Measurements from ENCODE around the gene RPGRIP1. TPM values are rescaled to one million over a fixed set of nuclear protein-coding genes. Genes with fewer than 3 reads are reported as not detected.

Gene RPGRIP1
- total RNA-seq, 1 experiment from 2014 or later, result 0.07 TPM

DNA sequence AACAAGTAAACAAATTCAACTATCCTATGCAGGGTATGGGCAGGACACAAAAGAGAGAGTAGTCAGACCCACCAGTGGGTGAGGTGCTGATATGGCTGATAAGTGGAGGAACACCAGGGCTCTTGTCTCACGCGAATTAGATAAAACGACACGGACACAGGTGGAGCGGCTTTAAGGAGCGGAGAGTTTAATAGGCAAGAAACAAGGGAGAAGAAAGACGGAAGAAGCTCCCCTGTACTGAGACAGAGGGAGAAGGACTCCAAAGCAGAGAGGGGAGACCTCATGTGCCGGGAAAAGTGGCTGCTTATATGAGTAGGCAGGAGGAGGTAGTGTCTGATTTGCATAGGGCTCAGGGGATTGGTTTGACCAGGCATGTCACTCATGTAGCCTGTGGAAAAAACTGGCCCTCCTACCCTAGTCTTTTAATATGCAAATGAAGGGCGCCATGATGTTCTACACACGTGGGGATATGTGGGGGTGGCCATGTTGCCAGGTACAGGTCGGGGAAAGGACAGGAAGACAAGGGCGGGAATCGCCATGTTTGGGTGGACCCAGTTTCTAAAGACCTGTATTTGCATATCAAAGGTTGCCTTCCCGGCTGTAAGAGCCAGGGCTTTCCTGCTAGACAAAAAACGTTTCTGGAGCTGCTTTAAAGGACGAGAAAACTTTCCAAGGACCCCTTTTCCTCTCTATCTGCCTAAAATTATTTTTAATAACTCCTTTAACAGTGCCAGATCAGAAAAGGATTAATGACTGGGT lies 28.8 kb downstream of the RPGRIP1 start:
- H4K91ac ChIP-seq (ENCODE audit: insufficient read length, low read depth, low read length), result no peak overlapping the region
- no peak overlapping the region for H3K23ac ChIP-seq (ENCODE audit: insufficient read length, low read depth, low read length)
- H3T11ph ChIP-seq (ENCODE audit: low read length), result peak overlapping the region; percentile 57
- peak overlapping the region; percentile 96; the same call in 1 of the 2 replicates for H3K14ac ChIP-seq (ENCODE audit: insufficient read depth, low read length)
- peak overlapping the region; percentile 93 for H2BK5ac ChIP-seq (ENCODE audit: insufficient read length, low read length)
- no peaks in the 10 kb centered on the region for H3K27me3 ChIP-seq (ENCODE audit: insufficient read depth, low read length)
- no peak overlapping the region for H2AK5ac ChIP-seq (ENCODE audit: insufficient read length, low read length)
- no peaks in the 10 kb centered on the region for H3K9me3 ChIP-seq (ENCODE audit: control insufficient read depth, low read depth, low read length)
- H3K4me3 Mint-ChIP-seq, result peak overlapping the region; percentile 72 to 85
- H2BK12ac ChIP-seq (ENCODE audit: insufficient read length, low read depth, low read length), result peak overlapping the region; percentile 85
- H3K9me3 Mint-ChIP-seq, result no peaks in the 10 kb centered on the region
- DNase-seq, result peak; percentile 99
- H4K8ac ChIP-seq (replicated peaks; ENCODE audit: insufficient read length, low read depth, low read length), result no peak overlapping the region
- peak overlapping the region; percentile 93 for H3K18ac ChIP-seq (ENCODE audit: insufficient read length, low read depth, low read length)
- peaks cover 3% of the 10 kb centered on the region for H3K23me2 ChIP-seq (ENCODE audit: insufficient read length, low read depth, low read length, poor library complexity, severe bottlenecking)
- H3K36me3 Mint-ChIP-seq (ENCODE audit: insufficient read depth in 1 of 3, low read depth in 3 of 3), result no peaks in the 10 kb centered on the region
- H3K27ac ChIP-seq (ENCODE audit: insufficient read length, low read depth, low read length), result peak overlapping the region; percentile 89
- 0 out of 2 replicates have a peak, but pooled peaks cover 2% of the 10 kb centered on the region for H3K4me1 ChIP-seq (ENCODE audit: insufficient read depth, low read length)
- no peak overlapping the region for H3K56ac ChIP-seq (ENCODE audit: insufficient read length, low read depth, low read length)
- no peak overlapping the region; the same call in 1 of the 2 replicates for H3K4ac ChIP-seq (ENCODE audit: low read depth, low read length)
- no peak overlapping the region for H2AFZ ChIP-seq (ENCODE audit: low read length)
- peak overlapping the region; percentile 98 for H4K5ac ChIP-seq (ENCODE audit: insufficient read length, low read depth, low read length)
- no peaks in the 10 kb centered on the region for H3K27me3 Mint-ChIP-seq (ENCODE audit: low read depth)
- no peaks in the 10 kb centered on the region for H3K79me2 ChIP-seq (ENCODE audit: insufficient read depth, low read length)
- peak overlapping the region; percentile 98 to 99 (median 99) for H3K27ac Mint-ChIP-seq
- H3K79me1 ChIP-seq (ENCODE audit: insufficient read depth, low read depth, low read length, poor library complexity, severe bottlenecking), result no peaks in the 10 kb centered on the region
- peak overlapping the region; percentile 89 for H3K9ac ChIP-seq (ENCODE audit: extremely low read depth, insufficient read length, low read length)
- H2BK120ac ChIP-seq (ENCODE audit: low read depth, low read length, poor library complexity, severe bottlenecking), result peak overlapping the region; percentile 44
- H4K20me1 ChIP-seq (ENCODE audit: control insufficient read depth, insufficient read depth, insufficient read length), result no peaks in the 10 kb centered on the region
- TF ChIP-seq, protein P1, sequence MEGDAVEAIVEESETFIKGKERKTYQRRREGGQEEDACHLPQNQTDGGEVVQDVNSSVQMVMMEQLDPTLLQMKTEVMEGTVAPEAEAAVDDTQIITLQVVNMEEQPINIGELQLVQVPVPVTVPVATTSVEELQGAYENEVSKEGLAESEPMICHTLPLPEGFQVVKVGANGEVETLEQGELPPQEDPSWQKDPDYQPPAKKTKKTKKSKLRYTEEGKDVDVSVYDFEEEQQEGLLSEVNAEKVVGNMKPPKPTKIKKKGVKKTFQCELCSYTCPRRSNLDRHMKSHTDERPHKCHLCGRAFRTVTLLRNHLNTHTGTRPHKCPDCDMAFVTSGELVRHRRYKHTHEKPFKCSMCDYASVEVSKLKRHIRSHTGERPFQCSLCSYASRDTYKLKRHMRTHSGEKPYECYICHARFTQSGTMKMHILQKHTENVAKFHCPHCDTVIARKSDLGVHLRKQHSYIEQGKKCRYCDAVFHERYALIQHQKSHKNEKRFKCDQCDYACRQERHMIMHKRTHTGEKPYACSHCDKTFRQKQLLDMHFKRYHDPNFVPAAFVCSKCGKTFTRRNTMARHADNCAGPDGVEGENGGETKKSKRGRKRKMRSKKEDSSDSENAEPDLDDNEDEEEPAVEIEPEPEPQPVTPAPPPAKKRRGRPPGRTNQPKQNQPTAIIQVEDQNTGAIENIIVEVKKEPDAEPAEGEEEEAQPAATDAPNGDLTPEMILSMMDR (conservative IDR thresholded peaks at IDR 0.05), result no peak
- WGBS (ENCODE audit: extremely low coverage, insufficient read length, low lambda C conversion rate), result no CpG with 5 or more reads among the region's 16 CpGs
- peak overlapping the region; percentile 90 for H3K4me2 ChIP-seq (ENCODE audit: insufficient read depth, insufficient read length, low read length)
- H3K4me1 Mint-ChIP-seq, result peaks cover 26 to 30% of the 10 kb centered on the region in 2 experiments
- no peak overlapping the region for H2BK15ac ChIP-seq (ENCODE audit: low read depth, low read length)
- no peak overlapping the region for H2BK20ac ChIP-seq (ENCODE audit: low read depth, low read length, poor library complexity, severe bottlenecking)
